HepG2 (cell line): Measurements from ENCODE around the gene GLOD4. TPM values are rescaled to one million over a fixed set of nuclear protein-coding genes. Genes with fewer than 3 reads are reported as not detected.

Experiments
- CCDC6 ChIP-seq: sonication (generic); formaldehyde crosslinking; IDR thresholded peaks from 2 replicates; pipeline ENCODE4 v1.8.1; 2022; ENCODE audit warnings: mild to moderate bottlenecking, missing genetic modification reagents, moderate library complexity
- EEA1 ChIP-seq: sonication (generic); formaldehyde crosslinking; IDR thresholded peaks from 2 replicates; pipeline ENCODE4 v1.5.1; 2020; ENCODE audit warnings: mild to moderate bottlenecking, missing genetic modification reagents, borderline replicate concordance
- FOXA3 ChIP-seq: IDR thresholded peaks from 2 replicates; pipeline ENCODE4 v1.6.1; 2016; ENCODE audit warnings: missing genetic modification reagents, missing compliant biosample characterization
- FOXK2 ChIP-seq: fragments of 450-650 bp; IDR thresholded peaks from 2 replicates; pipeline ENCODE4 v1.6.1; 2016
- MED1 ChIP-seq: sonication (generic); formaldehyde crosslinking; IDR thresholded peaks from 2 replicates; pipeline ENCODE4 v1.4.0; 2020; ENCODE audit warnings: missing genetic modification reagents
- PCBP1 ChIP-seq: fragments of 200-400 bp; formaldehyde crosslinking; IDR thresholded peaks from 2 replicates; pipeline ENCODE4 v1.6.1; 2017; ENCODE audit warnings: mild to moderate bottlenecking, low read depth, low read length, borderline replicate concordance
- RNF219 ChIP-seq: sonication (generic); formaldehyde crosslinking; IDR thresholded peaks from 2 replicates; pipeline ENCODE4 v1.5.0; 2020; ENCODE audit warnings: mild to moderate bottlenecking, missing genetic modification reagents
- SP1 ChIP-seq, 2 experiments: fragments of 450-650 bp in 1 of 2; sonication (generic) in 1 of 2; formaldehyde crosslinking in 1 of 2; IDR thresholded peaks; 2 replicates each; pipeline versions ENCODE4 v1.4.0 to v1.6.1; 2016 to 2020; ENCODE audit warnings: missing genetic modification reagents in 1 of 2
- TAF15 ChIP-seq: fragments of 200-400 bp; formaldehyde crosslinking; IDR thresholded peaks from one replicate; pipeline ENCODE4 v1.6.1; 2018; ENCODE audit warnings: mild to moderate bottlenecking, low read depth, low read length; ENCODE audit not compliant: poor library complexity, severe bottlenecking
- TFDP2 ChIP-seq: sonication (generic); formaldehyde crosslinking; IDR thresholded peaks from 2 replicates; pipeline ENCODE4 v1.4.0; 2020; ENCODE audit warnings: missing genetic modification reagents
- THRA ChIP-seq: sonication (generic); formaldehyde crosslinking; IDR thresholded peaks from 2 replicates; pipeline ENCODE4 v1.4.0; 2020; ENCODE audit warnings: missing genetic modification reagents, borderline replicate concordance
- TP53 ChIP-seq: sonication (generic); formaldehyde crosslinking; conservative IDR thresholded peaks from 2 replicates; pipeline ENCODE4 v1.4.0; 2020; ENCODE audit warnings: missing genetic modification reagents
- ZBTB7B ChIP-seq: sonication (generic); formaldehyde crosslinking; IDR thresholded peaks from 2 replicates; pipeline ENCODE4 v1.4.0; 2020; ENCODE audit warnings: missing genetic modification reagents
- ZNF10 ChIP-seq: sonication (generic); formaldehyde crosslinking; IDR thresholded peaks from 2 replicates; pipeline ENCODE4 v1.4.0; 2020; ENCODE audit warnings: mild to moderate bottlenecking, low read depth, missing genetic modification reagents, borderline replicate concordance
- ZNF142 ChIP-seq: sonication (generic); formaldehyde crosslinking; IDR thresholded peaks from 2 replicates; pipeline ENCODE4 v1.4.0; 2020; ENCODE audit warnings: missing genetic modification reagents
- ZNF383 ChIP-seq: sonication (generic); formaldehyde crosslinking; IDR thresholded peaks from 2 replicates; pipeline ENCODE4 v1.4.0; 2020; ENCODE audit warnings: missing genetic modification reagents, mild to moderate bottlenecking, borderline replicate concordance
- ZNF670 ChIP-seq: sonication (generic); formaldehyde crosslinking; IDR thresholded peaks from 2 replicates; pipeline ENCODE4 v1.8.0; 2022; ENCODE audit warnings: mild to moderate bottlenecking, missing genetic modification reagents, borderline replicate concordance
- ZNF775 ChIP-seq: sonication (generic); formaldehyde crosslinking; IDR thresholded peaks from 2 replicates; pipeline ENCODE4 v1.4.0; 2020; ENCODE audit warnings: missing genetic modification reagents, mild to moderate bottlenecking, moderate library complexity, borderline replicate concordance
- polyA plus RNA-seq, 8 experiments: library from polyadenylated mRNA; depleted of rRNA in 3 of 8; stranded (reverse) in 7 of 8; unstranded in 1 of 8; fragments of >200 nt; fragmentation: Illumina TruSeq in 4 of 8; extraction: Trizol in 4 of 8; gene quantifications; 2 replicates each; pipeline versions ENCODE4 v1.2.1 to v1.2.3, GENCODE V29; 2011 to 2016; ENCODE audit warnings: low read depth in 4 of 8, missing spikeins in 1 of 8, mixed read lengths in 1 of 8; ENCODE audit not compliant: insufficient read depth in 1 of 8
- total RNA-seq, 5 experiments: library from RNA; depleted of rRNA; stranded (reverse); fragments of >200 nt; fragmentation: Illumina TruSeq; extraction: Trizol; gene quantifications; 2 replicates each; pipeline ENCODE4 v1.2.3, GENCODE V29; 2016; ENCODE audit warnings: low read depth in 1 of 5

GLOD4 gene
- total and polyA plus RNA-seq, 2 of the 13 experiments (the other 11 are each of a cell fraction or from before 2014, with no cell fraction given), result 53.7 to 87.8 TPM

- peak; percentile 95 for TF ChIP-seq TFDP2 (CRISPR knock-in tag)
- TF ChIP-seq EEA1, result peak; percentile 18; the same call in 1 of the 2 replicates
- no peak for TF ChIP-seq PCBP1
- peak; percentile 62; the same call in 1 of the 2 replicates for TF ChIP-seq ZBTB7B (CRISPR knock-in tag)
- TF ChIP-seq ZNF142 (CRISPR knock-in tag), result no peak; the same call in 1 of the 2 replicates
- peak; percentile 81; the same call in 1 of the 2 replicates for TF ChIP-seq CCDC6 (CRISPR knock-in tag)
- TF ChIP-seq TP53 (CRISPR knock-in tag), result no peak
- TF ChIP-seq RNF219 (CRISPR knock-in tag), result no peak
- TF ChIP-seq ZNF775 (CRISPR knock-in tag), result no peak
- no peak for TF ChIP-seq ZNF670 (CRISPR knock-in tag)
- TF ChIP-seq SP1 (IDR thresholded peaks at IDR 0.05), result no peak
- TF ChIP-seq SP1 (CRISPR knock-in tag; IDR thresholded peaks at IDR 0.05), result peak; percentile 88
- no peak for TF ChIP-seq ZNF383 (CRISPR knock-in tag)
- no peak for TF ChIP-seq ZNF10
- no peak for TF ChIP-seq TAF15
- peak; percentile 41; the same call in 1 of the 2 replicates for TF ChIP-seq MED1
- TF ChIP-seq FOXK2, result no peak
- peak; percentile 45; the same call in 1 of the 2 replicates for TF ChIP-seq THRA (CRISPR knock-in tag)
- 0 out of 2 replicates have a peak, but pooled peaks have one; percentile 7 for TF ChIP-seq FOXA3 (CRISPR knock-in tag)
Observed at GRCh38 chr17:752002-752619, 30.0 kb downstream of the GLOD4 start, which contains the start of gene GEMIN4 (continued).
